HL-60/S4 (cell line): Measurements from ENCODE around the gene WBP1L.

Source experiments
- in situ Hi-C: fragments of 300-500 bp; cut with MboI; formaldehyde crosslinking; loops from 2 replicates; pipeline ENCODE4 v1.14.3; 2022; ENCODE audit warnings: low sequenced_read_pairs

WBP1L gene

DNA sequence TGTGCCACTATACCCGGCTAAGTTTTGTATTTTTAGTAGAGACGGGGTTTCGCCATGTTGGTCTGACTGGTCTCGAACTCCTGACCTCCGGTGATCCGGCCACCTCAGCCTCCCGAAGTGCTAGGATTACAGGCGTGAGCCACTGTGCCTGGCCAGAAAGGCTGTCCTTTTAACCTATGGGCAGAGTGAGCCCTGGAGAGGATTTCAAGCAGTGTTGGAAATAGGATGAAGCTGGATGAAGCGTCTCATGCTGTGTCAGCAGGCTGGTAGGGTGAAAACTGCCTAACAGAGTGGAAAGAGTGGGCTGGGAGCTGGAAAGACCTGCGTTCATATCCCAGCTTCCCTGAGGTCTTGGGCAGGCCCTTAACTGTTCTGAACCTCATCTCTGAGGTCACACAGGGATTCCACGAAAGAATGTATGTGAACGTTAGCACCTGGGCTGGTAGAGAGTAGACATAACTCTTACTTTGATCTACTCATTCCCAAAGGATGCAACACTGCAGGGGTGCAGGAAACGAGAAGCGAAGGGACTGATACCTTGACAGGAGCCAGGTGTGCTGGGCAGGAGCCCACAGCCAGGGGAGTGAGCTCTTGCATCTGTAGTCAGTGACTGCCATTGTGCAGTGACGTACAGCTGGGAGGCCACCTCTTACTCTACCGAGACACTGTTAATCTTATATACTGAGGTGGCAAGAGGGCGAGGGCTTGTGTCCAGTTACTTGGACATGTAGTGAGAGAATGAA, 34.1 kb downstream of the WBP1L start:
- in situ Hi-C loops = no loop called here

DNA sequence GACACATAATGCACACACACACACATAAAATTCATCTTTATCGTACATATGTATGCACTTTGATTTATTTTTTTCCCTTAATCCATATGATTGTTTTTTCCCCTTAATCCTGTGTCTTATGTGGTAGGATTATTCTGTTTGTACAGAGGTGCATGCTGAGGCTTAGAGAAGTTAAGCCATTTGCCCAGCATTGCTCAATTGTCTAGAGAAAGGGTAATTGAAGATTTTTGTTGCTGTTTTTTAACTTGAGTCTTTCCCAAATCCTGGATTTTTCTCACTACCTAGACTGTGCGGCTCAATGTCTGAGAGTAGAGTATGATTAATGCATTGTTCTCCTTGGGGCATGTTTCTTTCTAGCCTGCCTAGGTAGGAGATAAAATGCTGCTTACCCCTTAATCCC, 35.0 kb downstream of the WBP1L start:
- in situ Hi-C loops = no loop called here

DNA sequence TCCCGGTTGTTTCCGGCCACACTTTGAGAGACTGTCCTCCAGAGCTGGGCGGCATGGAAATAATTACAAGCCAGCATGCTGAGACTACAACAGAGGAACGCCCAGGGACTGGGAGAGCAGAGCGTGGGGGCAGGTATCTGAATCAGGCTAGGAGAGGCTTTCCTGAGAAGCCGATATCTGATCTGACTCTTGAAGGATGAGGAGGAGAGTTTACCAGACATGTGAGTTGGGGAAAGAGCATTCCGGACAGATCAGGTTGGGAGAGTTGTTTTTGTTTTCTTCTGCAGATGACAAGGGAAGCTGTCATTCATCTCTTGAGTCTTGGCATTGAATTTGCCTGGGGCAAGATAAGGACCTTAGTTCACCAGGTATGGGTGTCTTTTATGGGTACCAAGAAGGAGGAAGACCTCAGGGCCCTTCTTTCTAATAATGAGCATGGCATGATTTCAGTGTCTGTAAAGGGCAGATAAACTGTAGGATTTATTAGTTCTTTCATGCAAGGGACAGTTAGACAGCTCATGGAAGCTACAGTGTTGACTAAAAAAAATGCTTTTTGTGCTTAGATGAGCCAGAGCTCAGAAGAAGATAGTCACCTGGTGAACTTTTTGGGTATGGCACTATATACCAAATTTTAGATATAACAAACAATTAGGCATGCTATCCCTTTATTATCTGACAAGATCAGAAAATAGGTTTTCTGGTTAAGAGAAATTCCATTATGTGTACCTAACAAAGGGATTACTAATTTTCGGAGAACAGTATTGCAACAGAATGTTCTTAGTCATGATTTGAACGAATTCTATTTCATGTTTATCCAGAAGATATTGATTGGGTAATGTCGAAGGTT, 36.2 kb downstream of the WBP1L start:
- in situ Hi-C loops = no loop called here

DNA sequence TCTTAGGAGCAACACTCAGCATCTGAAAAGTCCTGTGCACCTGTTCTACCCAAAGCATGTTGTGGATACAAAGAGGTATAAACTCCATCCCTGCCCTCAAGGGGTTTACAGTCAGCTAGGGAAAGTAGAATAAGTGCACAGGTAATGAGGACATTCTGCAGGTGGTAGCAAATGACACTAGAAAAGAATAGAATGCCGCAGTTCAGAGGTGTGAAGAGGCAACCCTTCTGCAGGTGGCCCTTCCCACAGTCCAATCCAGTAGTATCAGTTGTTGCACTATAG, 36.7 kb downstream of the WBP1L start:
- in situ Hi-C loops = no loop called here

DNA sequence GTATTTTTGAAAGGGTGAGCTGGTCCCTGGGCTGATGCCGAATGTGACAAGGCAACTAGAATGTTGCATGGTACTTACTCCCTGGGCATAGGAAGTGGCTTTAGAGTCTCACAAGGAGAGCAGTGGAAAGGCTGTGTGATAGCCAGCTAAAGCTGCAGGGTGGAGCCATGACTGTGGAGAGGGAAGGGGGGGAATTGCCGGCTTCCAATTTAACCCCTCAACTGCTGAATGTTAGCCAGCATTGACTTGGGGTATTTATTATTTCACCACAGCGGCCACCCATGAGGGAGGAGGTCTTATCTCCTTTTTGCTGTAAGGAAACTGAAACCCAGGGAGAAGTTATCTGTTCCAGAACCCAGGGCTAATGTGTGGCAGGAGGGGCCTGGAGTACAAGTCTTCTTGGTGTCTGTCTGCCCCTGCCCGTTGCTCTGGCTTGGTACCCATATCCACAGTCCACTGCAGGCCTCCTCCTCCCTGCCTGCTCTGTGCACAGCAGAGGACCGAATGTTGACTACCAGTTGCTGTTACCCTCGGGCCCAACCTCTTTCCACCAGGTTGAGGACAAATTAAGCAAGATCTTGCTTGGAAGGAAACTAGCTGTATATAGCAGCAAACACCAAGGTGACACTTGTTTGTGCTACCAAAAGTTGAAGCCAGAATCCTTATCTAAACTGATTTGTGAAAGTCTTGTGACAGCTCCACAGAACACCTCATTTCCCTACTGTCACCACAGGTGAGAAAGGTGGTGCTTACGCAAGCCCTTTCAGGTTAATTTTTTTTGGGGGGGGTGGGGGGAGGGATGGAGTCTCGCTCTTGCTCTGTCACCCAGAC, 37.6 kb downstream of the WBP1L start:
- in situ Hi-C loops = no loop called here

DNA sequence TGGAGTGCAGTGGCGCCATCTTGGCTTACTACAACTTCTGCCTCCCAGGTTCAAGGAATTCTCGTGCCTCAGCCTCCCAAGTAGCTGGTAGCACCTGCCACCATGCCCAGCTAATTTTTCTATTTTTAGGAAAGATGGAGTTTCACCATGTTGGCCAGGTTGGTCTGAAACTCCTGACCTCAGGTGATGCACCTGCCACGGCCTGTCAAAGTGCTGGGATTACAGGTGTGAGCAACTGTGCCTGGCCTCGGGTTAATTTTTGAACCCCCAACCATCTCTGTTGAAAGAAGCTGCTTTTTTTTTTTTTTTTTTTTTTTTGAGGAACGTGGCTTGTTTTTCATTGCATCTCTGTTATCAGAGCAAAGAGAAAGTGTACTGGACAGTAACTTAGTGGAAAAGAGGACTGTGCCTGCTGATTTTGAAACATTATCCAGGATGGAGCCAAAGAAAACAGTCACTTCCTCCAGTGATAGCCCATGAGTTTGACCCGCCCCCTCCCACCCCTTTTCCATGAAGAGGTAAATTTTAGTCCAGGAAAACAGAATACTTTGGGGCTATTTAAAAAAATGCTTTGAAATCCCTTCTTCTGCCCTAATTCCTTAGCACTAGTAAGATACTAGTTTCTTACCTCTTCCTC, 38.3 kb downstream of the WBP1L start:
- in situ Hi-C loops = no loop called here

DNA sequence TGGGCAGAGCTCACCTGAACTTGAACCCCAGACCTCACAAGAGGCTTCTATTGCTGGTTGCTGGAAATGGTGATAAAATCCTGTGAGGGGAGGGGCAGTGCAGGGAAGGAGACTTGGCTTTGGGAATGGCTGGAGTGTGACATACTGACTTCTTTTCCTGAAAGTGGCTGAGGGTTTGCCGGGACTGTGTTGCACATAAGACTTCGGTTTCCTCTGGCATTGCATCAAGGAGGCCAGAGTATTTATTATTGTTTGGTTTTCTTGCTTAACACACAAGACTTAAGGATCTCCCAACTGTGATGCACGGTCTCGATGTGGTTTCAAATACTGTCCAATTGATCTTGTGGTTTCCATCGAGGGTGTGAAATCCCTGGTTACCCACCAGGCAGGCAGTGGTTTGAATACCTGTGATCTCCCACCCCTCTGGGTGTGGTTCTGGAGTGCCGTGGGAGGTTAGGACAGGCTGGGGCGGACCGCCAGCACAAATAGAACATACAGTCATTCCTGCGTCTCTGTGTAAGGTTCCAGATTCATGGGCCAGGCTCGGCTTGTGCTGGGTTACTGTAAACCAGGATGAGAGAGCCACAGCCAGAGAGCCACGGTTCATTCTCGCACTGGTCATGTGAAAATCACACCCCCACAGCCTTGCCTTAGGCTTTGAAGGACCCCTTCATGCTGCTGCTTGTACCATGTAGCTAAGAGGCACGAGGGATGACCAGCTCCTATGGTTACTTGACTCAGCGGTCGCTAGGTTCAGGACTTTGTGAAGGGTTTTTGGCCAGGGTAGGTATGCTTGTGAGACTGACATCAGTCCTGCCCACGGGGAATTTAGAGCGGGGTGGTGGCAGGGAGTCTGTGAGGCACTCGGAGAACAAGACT, 39.2 kb downstream of the WBP1L start:
- in situ Hi-C loops = no loop called here

DNA sequence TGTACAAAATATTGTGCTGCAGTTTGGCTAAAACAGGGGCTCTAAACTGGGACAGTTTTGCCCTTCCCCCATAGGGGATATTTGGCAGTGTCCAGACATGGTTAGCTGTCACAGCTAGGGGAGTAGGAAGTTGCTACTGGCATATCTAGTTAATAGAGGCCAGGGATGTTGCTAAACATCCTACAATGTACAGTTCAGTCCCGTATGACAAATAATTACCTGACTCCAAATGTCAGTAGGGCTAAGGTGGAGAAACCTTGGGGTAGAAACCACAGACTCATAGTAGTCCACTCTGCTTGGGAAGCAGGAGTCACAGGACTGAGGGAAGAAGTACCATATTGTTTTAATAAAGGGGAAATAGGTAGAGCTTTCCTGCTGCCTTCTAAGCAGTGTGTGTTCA, 39.8 kb downstream of the WBP1L start:
- in situ Hi-C loops = no loop called here

DNA sequence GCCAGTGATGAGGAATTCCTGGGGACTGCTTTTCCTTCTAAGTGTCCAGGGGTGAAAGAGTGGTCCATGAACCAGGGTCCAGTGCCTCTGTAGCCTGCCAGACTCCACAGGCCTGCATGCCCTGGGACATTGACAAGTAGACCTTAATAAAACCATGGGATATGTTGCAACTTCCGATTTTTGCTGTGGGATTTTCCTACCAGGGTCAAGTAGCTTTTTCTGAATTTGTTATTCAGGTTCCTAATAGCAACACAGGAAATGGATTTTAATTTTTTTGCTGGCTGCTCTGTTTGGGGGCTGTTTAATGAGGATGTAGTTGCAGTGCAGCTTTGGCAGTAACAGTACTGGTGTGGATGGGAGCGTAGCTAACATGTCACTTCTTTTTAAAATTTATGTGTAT, 42.1 kb downstream of the WBP1L start:
- in situ Hi-C loops = no loop called here

DNA sequence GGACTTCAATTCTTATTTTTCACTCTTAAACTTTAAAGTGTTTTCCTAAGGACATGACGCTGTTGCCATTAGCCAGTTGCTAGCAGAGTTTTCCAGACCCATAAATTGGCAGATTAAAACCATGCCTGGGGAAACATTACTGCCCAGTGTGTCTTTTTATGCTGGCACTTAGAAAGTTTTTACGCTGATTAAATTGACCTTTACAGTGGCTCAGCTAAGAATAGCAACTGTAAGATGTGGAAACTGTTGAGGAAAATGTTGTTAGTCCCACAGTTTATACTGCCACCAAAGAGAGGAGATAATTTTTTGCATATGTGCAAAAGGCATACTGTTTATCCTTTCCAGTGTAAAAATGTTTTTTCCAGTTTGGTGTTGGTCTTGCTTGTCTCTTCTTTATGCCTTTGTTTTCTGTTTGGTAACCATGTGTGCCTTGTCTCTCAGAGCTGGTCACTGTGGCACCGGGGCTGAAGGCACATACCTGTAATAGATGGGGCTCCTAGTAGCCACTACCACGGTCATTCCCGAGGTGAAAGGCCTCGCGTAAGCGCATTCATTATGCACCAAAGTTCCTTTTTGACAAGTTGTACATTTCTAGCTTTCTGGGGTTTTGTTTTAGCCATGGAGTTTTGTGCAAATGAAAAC, 48.1 kb downstream of the WBP1L start:
- in situ Hi-C loops = no loop called here

DNA sequence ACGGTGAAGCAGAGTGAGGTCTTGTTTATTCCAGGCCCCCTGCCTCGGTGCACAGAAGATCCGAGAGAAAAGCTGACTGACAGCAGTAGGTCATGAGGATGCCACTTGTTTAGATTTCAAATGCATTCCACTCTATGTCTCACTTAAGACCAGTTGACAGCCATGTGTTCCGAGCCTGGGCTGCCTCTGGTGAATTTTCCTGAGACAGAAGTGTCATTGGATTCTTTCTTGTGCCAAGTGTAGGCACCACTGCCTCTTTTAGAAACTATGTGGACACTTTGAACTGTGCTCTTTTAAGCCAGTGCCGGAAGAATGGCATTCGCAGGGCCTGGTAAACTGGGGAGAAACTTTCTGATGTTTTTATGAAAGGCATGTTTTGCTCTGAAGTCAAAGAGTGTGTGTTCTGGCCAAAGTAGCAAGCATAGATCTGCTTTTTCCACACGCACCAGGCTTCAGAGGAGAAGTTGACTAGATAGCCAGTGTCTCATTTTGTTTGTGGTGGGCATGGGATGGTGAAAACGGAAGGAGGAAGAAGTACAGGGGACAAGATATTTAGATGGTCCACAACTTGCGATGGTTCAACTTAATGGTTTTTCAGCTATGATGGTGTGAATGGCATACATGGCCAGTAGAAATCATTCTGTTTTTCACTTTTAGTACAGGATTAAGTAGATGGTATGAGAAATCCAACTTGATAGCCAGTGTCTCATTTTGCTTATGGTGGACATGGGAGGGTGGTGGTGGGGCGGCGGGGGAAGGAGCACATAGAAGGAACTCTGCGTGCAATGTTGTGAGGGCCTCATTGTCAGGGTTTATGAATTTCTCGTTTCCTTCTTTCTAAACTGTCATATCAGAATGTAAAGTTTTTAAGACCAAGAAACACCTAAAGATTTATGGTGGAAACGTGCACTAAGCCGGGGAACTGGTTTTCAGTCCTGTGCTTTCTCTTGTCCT, 52.0 kb downstream of the WBP1L start:
- in situ Hi-C loops = no loop called here

DNA sequence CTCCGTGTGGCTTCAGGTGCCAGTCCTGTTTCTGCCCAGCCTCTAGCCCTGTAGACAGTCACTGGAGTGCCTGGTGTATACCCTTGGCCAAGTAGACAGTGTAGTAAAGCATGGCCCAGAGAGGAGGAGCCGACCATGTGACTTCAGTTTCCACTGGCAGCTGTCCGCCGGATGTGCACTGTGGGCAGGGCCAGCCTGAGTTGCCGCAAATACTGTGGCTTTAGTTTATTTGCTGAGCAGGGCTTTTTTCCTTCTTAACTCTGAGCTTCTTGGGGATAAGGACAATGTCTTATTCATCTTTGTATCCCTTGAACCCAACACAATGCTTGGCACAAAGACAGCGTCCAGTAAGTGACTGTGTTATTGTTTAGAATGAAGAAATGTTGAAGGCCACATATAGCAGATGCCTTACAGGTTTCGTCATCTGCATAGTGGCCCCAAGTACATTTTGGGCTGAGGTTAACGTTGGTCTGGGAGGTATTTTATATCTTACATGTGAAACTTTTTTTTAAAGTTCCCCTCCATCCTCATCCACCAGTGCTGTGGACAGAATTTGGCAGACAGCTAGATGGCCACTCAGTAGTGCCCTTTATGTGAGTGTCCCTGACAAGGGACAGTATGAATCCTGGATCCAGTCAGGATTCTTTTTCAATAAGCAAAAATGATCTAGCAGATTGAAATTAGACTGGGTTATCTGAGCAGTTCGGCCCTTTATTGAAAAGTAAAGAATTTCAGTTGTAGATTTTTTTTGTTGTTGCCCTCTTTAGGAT, 52.8 kb downstream of the WBP1L start:
- in situ Hi-C loops = no loop called here

DNA sequence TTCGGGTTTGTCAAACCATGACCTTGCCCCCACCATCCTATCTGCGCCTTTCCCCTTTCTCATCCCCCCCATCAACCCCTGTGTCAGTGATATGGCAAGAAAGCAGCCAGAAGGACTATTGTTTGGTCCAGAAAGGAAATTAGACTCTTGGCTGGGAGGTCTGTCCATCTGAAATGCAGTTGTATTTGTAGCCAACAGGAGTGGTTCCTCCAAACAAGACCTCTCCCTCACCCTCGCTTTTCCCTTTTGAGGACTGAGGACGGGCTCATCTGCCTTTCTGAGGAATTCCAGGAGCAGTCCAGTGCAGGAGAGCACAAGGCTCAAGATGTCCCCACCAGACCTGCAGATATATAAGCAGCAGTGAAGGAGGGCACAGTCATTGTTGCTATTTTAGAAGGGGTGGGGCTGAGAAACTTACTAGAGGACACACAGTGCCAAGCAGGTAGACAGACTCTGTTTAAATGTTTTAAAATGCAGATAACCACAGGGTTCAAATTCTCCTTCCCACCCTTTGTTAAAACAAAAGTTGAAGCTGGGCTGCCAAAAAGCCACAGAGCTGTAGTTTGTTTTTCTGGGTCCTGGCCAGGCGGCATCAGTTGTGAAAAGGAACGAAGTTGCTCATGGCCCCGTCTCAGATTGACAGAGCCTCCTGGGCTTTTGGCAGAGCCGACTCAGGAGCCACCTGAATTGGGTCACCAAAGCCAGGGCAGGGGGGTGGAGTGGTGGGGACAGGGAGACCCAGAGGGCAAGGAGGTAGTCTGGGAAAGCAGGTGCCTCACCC, 56.1 kb downstream of the WBP1L start:
- in situ Hi-C loops = no loop called here

DNA sequence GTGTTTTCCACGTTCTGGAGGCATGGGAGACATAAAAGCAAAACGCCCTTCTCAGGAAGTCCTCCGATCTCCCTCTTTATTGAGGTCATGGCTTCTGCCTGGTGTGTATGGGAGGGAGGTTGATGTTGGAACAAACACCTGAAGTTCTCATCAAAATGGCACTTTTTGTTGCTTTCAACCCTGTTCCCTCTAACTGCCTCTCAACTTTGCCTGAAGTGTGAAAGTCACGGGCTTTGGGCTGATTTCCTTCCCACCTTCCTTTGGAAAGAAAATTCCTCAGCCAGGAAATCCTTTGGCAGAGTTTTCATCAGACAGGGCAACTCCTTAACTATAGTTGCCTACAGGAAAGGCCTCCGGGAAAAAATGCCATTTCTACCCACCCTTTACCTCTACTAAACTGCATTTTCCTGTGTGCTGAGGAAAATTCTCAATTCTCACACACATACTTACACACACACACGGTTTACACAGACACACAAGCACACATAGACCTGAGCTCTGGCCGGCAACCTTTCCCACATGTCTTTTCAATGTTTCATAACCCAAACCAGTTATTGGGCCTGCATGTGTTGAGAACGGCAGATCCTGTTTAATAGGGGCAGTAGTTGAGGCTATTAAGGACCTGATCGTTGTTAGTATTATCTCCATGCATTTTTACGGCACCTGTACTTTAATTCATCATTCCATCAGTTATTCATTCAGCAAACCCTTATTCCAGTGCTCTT, 57.0 kb downstream of the WBP1L start:
- in situ Hi-C loops = no loop called here

DNA sequence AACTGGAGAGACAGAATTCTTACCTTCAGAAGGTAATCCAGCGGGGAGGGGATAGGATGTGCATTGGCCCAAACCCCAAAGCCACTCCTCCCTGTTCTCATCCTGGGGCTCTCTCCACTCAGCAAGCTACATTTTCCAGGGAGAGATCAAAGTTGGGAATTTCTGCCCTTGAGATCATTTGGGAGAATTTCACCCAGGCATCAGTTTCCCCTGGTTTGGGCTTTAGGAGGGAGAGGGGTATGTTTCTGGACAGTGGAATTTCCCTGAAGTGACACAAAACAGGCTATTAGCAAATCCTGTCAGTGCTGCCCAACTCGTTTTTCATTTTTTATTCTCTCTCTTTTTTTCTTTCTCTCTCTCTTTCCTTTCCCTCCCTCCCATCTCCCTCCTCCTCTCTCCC, 57.7 kb downstream of the WBP1L start:
- in situ Hi-C loops = no loop called here

DNA sequence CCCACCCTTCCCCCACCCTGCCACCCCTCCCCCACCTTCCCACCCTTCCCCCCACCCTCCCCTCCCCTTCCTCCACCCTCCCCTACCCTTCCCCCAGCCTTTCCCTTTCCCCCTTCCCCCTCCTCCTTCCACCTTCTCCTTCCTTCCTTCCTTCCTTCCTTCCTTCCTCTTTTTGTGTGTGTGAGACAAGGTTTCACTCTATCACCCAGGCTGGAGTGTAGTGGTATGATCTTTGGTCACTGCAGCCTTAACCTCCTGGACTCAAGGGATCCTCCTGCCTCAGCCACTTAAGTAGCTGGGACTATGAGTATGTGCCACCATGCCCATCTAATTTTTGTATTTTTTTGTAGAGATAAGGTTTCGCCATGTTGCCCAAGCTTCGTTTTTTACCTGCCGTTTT, 58.2 kb downstream of the WBP1L start:
- in situ Hi-C loops = no loop called here
